NCI-H2081 (cell line): ENCODE measurements around the gene UPK3B.
"Not testable (repeated sequence)": the region's sequence is repeated elsewhere in the genome, so short reads cannot be mapped to it uniquely, and the experiment has no call there.

Source experiments
- DNase-seq, 2 experiments: peaks; one replicate each; lab custom pipeline; 2025; lab: John Stamatoyannopoulos, UW

UPK3B gene

GRCh38 chr7:76513817-76514799, 3.8 kb downstream of the UPK3B start:
- DNase-seq, result no peak

- DNase-seq, result no peak
These were observed 4.8 kb downstream of the UPK3B start for GRCh38 chr7:76514926-76515771.

- no peak for DNase-seq
These were observed 5.7 kb downstream of the UPK3B start for GRCh38 chr7:76515999-76516443.

- not testable (repeated sequence) for DNase-seq
These were observed 6.6 kb downstream of the UPK3B start for GRCh38 chr7:76516932-76517331.

- DNase-seq, result not testable (repeated sequence)
These were observed 15.8 kb downstream of the UPK3B start for GRCh38 chr7:76526183-76526582.

GRCh38 chr7:76531643-76532042, 21.3 kb downstream of the UPK3B start:
- not testable (repeated sequence) for DNase-seq

GRCh38 chr7:76543197-76543596, 32.8 kb downstream of the UPK3B start, which contains the start of gene SPDYE16:
SPDYE16 (minus strand) TSS chr7:76543297; CDS start chr7:76541459, 1,838 bp downstream.
- not testable (repeated sequence) for DNase-seq

GRCh38 chr7:76549025-76549854, 38.9 kb downstream of the UPK3B start:
- peak; percentile 79 to 90 for DNase-seq

- DNase-seq, result not testable (repeated sequence)
These were observed 39.5 kb downstream of the UPK3B start for GRCh38 chr7:76549855-76550248.

GRCh38 chr7:76551992-76552391, 41.6 kb downstream of the UPK3B start:
- DNase-seq, result not testable (repeated sequence)

GRCh38 chr7:76559685-76560084, 49.3 kb downstream of the UPK3B start:
- not testable (repeated sequence) for DNase-seq

GRCh38 chr7:76560157-76560556, 49.8 kb downstream of the UPK3B start:
- not testable (repeated sequence) for DNase-seq

- DNase-seq, result not testable (repeated sequence)
These were observed 51.0 kb downstream of the UPK3B start for GRCh38 chr7:76561342-76561741.

GRCh38 chr7:76565001-76565400, 54.6 kb downstream of the UPK3B start:
- not testable (repeated sequence) for DNase-seq
